Gastrocnemius medialis (tissue), 4 donors: ENCODE measurements around the gene ADAMTS2.

Experiments used
- POLR2A ChIP-seq, 2 donors: fragments of 450-650 bp; IDR thresholded peaks; one replicate each; pipeline ENCODE4 v1.6.1; 2017; ENCODE audit warnings: antibody characterized with exemption in 2 of 2, mild to moderate bottlenecking in 2 of 2, moderate library complexity in 2 of 2
- TF ChIP-seq, protein P1 (sequence below), 5 experiments: fragments of 450-650 bp in 3 of 5; fragments of 200-600 bp in 2 of 5; sonication (generic) in 2 of 5; IDR thresholded peaks in 4 of 5; conservative IDR thresholded peaks in 1 of 5; 1 replicate in 4 of 5; 2 replicates in 1 of 5; pipeline ENCODE4 v1.5.1; 2016 to 2019; ENCODE audit warnings: antibody characterized with exemption in 5 of 5, mild to moderate bottlenecking in 3 of 5, moderate library complexity in 3 of 5

DNA sequence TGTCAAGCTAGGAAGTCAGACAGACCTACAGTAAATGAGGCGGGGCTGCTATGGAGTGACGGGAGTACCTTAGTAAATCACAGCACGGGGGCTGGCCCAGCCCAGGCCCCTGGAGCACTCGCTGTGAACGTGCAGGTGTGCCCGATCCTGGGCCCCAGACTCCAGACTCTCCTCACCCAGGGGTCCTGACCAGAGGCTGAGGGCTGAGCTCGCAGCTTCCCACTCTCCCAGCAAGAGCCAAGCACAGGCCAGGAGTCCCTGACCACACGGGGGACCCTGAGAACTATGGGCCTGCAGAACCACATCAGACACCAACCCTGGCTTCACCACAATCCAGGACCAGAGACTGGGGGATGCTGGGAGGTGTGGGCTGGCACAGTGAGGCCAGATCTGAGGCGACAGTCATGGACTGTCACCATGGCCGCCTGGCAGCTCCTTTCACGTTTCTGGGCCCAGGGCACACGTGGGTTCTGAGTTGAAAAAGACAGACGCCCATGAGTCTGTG lies 73.4 kb downstream of the ADAMTS2 start:
- TF ChIP-seq, protein P1, sequence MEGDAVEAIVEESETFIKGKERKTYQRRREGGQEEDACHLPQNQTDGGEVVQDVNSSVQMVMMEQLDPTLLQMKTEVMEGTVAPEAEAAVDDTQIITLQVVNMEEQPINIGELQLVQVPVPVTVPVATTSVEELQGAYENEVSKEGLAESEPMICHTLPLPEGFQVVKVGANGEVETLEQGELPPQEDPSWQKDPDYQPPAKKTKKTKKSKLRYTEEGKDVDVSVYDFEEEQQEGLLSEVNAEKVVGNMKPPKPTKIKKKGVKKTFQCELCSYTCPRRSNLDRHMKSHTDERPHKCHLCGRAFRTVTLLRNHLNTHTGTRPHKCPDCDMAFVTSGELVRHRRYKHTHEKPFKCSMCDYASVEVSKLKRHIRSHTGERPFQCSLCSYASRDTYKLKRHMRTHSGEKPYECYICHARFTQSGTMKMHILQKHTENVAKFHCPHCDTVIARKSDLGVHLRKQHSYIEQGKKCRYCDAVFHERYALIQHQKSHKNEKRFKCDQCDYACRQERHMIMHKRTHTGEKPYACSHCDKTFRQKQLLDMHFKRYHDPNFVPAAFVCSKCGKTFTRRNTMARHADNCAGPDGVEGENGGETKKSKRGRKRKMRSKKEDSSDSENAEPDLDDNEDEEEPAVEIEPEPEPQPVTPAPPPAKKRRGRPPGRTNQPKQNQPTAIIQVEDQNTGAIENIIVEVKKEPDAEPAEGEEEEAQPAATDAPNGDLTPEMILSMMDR (IDR thresholded peaks at IDR 0.05 in 4 of 5, conservative IDR thresholded peaks at IDR 0.05 in 1 of 5), result no peak
- TF ChIP-seq POLR2A (IDR thresholded peaks at IDR 0.05), result no peak
